Measurements from ENCODE around the gene RAB31. TPM values are rescaled to one million over a fixed set of nuclear protein-coding genes. Genes with fewer than 3 reads are reported as not detected.

The RAB31 gene
- total RNA-seq, 4 donors from 2014 or later = 24.5 to 91.6 (median 70.2) TPM

DNA sequence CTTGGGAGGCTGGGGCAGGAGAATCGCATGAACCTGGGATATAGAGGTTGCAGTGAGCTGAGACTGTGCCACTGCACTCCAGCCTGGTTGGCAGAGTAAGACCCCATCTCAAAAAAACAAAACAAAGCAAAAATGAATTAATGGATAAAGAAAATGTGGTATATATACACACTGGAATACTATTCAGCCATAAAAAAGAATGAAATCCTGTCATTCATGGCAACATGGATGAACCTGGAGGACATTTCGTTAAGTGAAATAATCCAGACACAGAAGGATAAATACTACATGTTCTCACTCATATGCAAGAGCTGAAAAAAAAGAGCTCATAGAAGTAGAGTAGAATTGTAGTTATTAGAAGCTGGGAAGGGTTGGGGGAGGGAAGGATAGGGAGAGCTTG is 80.8 kb downstream of the RAB31 start:
- TF ChIP-seq, protein P1, sequence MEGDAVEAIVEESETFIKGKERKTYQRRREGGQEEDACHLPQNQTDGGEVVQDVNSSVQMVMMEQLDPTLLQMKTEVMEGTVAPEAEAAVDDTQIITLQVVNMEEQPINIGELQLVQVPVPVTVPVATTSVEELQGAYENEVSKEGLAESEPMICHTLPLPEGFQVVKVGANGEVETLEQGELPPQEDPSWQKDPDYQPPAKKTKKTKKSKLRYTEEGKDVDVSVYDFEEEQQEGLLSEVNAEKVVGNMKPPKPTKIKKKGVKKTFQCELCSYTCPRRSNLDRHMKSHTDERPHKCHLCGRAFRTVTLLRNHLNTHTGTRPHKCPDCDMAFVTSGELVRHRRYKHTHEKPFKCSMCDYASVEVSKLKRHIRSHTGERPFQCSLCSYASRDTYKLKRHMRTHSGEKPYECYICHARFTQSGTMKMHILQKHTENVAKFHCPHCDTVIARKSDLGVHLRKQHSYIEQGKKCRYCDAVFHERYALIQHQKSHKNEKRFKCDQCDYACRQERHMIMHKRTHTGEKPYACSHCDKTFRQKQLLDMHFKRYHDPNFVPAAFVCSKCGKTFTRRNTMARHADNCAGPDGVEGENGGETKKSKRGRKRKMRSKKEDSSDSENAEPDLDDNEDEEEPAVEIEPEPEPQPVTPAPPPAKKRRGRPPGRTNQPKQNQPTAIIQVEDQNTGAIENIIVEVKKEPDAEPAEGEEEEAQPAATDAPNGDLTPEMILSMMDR (IDR thresholded peaks at IDR 0.05; ENCODE audit: low read depth) = no peak

DNA sequence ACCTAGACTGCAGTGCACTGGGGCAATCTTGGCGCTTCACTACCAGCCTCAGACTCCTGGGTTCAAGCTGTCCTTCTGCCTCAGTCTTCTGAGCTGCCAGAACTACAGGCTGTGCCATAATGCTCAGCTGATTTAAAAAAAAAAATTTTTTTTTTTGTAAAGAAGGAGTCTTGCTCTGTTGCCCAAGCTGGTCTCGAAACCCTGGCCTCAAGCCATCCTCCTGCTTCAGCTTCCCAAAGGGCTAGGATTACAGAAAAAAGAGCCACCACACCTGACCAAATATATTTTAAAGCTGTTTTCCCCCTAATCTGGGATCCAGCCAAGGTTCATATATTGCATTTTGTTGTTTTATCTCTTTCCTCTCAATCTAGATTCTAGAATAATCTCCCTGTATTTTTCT is 82.2 kb downstream of the RAB31 start:
- TF ChIP-seq, protein P1 (IDR thresholded peaks at IDR 0.05; ENCODE audit: low read depth) = no peak

DNA sequence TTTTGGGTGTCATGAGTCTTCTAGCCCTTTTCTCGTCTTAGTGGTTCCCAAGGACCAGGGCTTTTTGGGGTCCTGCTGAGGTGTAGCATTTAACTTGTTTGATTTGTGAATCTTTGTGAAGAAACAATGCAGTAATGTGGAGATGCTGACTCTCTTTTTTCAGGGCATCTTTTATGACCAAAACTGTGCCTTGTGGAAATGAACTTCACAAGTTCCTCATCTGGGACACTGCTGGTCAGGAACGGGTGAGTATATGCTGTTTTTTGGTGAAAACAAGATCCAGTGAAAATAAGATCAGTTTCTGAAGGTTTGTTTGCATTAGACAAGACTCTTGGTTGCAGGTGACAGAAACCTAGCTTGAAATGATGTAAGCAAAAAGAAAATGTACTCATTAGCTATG is 83.9 kb downstream of the RAB31 start:
- TF ChIP-seq, protein P1 (IDR thresholded peaks at IDR 0.05; ENCODE audit: low read depth) = no peak

DNA sequence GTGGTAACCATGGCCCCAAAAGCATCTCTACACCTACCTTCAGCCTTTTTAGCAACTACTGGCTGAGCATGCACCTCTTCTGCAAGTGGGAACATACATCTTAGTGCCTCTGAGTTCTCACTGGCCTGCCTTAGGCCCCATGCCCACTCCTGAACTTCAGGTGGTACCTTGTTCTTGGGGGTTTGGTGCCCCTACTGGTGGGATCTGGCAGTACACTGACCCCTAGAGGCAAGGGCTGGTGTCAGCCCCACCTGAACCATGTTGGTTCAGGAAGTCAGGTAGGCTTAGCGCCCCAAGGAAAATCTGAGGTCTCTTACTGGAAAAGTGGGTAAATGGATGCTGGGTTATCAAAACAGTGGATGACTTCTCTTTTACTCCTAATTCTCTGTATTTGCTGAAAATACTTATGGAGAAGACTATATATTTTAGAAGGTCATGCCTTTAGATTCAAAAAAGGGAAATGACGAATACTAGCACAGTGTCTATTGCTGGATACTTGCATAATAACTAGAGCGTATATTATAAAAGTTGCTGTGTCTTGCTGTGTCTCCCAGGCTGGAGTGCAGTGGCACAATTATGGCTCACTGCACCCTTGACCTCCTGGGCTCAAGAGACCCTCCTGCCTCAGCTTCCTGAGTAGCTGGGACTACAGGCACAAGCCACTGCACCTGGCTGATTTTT is 84.6 kb downstream of the RAB31 start:
- TF ChIP-seq, protein P1 (IDR thresholded peaks at IDR 0.05; ENCODE audit: low read depth) = no peak

DNA sequence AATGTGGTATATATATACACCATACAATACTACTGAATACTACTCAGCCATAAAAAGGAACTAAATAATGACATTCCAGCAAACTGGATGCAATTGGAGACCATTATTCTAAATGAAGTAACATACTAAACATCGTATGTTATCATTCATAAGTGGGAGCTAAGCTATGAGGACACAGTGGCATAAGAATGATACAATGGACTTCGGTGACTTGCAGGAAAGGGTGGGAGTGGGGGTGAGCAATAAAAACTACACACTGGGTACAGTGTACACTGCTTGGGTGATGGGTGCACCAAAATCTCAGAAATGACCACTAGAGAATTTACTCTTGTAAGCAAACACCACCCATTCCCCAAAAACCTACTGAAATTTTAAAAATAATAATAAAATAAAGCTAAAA is 87.9 kb downstream of the RAB31 start:
- TF ChIP-seq, protein P1 (IDR thresholded peaks at IDR 0.05; ENCODE audit: low read depth) = no peak

DNA sequence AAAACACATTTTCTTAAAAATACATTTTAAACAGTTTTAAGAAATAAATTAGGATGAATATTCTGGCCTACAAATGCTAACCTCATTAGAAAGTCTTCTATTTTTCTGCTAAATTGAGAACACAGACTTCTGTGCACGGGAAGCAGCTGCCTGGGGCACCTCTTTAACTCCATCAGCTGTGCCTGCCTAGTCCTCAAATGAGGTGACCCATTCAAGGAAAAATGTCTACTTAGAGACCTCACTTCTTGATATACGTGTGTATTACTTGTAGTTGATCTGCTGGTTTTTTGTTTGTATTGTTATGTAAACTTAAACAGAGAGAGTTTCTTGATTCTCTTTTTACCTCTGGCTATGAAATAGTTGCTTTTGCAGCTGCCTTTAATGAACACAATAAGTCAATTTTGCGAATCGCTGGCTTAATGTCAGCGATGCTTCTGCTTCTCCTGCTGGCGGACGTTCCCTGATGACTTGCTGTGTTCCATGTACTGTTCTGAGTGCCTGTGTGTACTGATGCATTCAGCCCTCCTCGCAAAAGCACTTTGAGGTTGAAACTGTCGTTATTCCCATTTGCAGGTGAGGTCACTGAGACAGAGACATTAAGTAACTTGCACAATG is 88.9 kb downstream of the RAB31 start:
- TF ChIP-seq, protein P1 (IDR thresholded peaks at IDR 0.05; ENCODE audit: low read depth) = no peak

DNA sequence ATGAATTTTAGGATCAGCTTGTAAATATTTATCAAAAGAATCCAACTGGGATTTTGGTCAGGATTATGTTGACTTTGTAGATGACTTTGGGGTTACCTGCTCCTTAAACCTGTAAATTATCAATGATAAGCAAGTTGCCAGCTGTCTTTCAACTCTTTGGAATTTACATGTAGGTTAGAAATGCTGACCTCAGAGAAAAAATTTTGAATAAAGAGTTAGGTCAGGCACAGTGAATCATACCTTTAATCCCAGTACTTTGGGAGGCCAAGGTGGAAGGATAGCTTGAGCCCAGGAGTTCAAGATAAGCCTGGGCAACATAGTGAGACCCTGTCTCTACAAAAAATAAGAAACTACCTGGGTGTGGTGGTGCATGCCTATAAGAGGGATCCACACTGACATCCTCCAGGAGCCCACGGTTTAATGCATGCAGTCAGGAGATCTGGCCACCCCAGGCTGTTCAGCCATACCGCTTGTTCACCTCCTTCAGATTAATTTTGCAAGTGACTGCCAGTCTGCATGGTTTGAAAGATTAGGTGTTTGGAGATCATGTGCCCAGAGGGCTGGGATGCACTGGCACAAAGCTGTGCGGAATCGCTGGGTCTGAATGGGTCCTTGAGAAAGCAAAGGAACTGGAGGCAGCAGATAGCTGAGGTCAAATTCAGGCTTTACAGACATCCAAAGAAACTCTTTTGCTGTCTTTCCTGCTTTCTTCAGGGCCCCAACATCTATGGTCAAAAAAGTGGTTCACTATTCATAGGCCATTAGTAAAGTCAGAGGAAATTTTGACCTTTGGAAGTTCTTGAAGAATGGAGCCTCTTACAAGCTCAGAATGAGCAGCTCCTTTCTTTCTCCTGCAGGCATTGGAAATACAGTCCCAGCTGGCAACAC is 94.3 kb downstream of the RAB31 start:
- TF ChIP-seq, protein P1 (IDR thresholded peaks at IDR 0.05; ENCODE audit: low read depth) = no peak
